A549 (cell line): Measurements from ENCODE around the gene MLLT3.

Experiments
- CEBPB ChIP-seq, 2 experiments: fragments of >200 bp in 1 of 2; sonication (Bioruptor Twin) in 1 of 2; formaldehyde crosslinking in 1 of 2; IDR thresholded peaks; 2 replicates each; pipeline ENCODE4 v1.6.1; 2012 to 2016
- ELK1 ChIP-seq: fragments of 150-350 bp; IDR thresholded peaks from 2 replicates; pipeline ENCODE4 v1.6.1; 2014; ENCODE audit warnings: low read depth, mild to moderate bottlenecking, low read length
- HMGXB4 ChIP-seq: fragments of 250-450 bp; sonication (Bioruptor Pico); IDR thresholded peaks from 2 replicates; pipeline ENCODE4 v1.5.0; 2021; ENCODE audit warnings: mild to moderate bottlenecking, moderate library complexity, borderline replicate concordance
- HOXA7 ChIP-seq: fragments of 250-450 bp; sonication (Bioruptor Pico); IDR thresholded peaks from 2 replicates; pipeline ENCODE4 v1.5.0; 2020; ENCODE audit warnings: mild to moderate bottlenecking, moderate library complexity
- JUN ChIP-seq, 2 experiments: fragments of >200 bp; sonication (Bioruptor Twin); formaldehyde crosslinking; IDR thresholded peaks; 2 replicates in 1 of 2; 3 replicates in 1 of 2; pipeline ENCODE4 v1.6.1; 2016 to 2017
- JUNB ChIP-seq: fragments of >200 bp; sonication (Bioruptor Twin); formaldehyde crosslinking; IDR thresholded peaks from 2 replicates; pipeline ENCODE4 v1.6.1; 2016
- KDM5A ChIP-seq: fragments of 200-600 bp; sonication (generic); IDR thresholded peaks from 2 replicates; pipeline ENCODE4 v1.6.1; 2016; ENCODE audit warnings: antibody characterized with exemption, mild to moderate bottlenecking
- MAFK ChIP-seq: fragments of 450-650 bp; IDR thresholded peaks from 2 replicates; pipeline ENCODE4 v1.6.1; 2014; ENCODE audit not compliant: partially characterized antibody
- MAX ChIP-seq: IDR thresholded peaks from 2 replicates; pipeline ENCODE4 v1.6.1; 2012
- POLR2A ChIP-seq: IDR thresholded peaks from 2 replicates; pipeline ENCODE4 v1.6.1; 2012; ENCODE audit warnings: mild to moderate bottlenecking, low read length
- REST ChIP-seq: fragments of 200-600 bp; sonication (generic); IDR thresholded peaks from 2 replicates; pipeline ENCODE4 v1.6.1; 2016; ENCODE audit warnings: antibody characterized with exemption, mild to moderate bottlenecking, moderate library complexity
- USF2 ChIP-seq: fragments of 450-650 bp; IDR thresholded peaks from 2 replicates; pipeline ENCODE4 v1.6.1; 2014; ENCODE audit warnings: antibody characterized with exemption
- TF ChIP-seq, protein P1 (sequence below): fragments of >200 bp; sonication (Bioruptor Twin); formaldehyde crosslinking; IDR thresholded peaks from 3 replicates; pipeline ENCODE4 v1.5.1; 2016
- TF ChIP-seq, protein P2 (sequence below): fragments of >200 bp; sonication (Bioruptor Twin); formaldehyde crosslinking; IDR thresholded peaks from 3 replicates; pipeline ENCODE4 v1.6.1; 2016

- TF ChIP-seq, protein P1, sequence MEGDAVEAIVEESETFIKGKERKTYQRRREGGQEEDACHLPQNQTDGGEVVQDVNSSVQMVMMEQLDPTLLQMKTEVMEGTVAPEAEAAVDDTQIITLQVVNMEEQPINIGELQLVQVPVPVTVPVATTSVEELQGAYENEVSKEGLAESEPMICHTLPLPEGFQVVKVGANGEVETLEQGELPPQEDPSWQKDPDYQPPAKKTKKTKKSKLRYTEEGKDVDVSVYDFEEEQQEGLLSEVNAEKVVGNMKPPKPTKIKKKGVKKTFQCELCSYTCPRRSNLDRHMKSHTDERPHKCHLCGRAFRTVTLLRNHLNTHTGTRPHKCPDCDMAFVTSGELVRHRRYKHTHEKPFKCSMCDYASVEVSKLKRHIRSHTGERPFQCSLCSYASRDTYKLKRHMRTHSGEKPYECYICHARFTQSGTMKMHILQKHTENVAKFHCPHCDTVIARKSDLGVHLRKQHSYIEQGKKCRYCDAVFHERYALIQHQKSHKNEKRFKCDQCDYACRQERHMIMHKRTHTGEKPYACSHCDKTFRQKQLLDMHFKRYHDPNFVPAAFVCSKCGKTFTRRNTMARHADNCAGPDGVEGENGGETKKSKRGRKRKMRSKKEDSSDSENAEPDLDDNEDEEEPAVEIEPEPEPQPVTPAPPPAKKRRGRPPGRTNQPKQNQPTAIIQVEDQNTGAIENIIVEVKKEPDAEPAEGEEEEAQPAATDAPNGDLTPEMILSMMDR: peak; percentile 93
- TF ChIP-seq POLR2A (no peak), ELK1 (no peak), HMGXB4 (CRISPR knock-in tag) (no peak), JUNB (no peak), HOXA7 (CRISPR knock-in tag) (no peak), KDM5A (no peak), CEBPB (IDR thresholded peaks at IDR 0.05) (no peak), REST (no peak), MAX (no peak), USF2 (no peak), MAFK (no peak), JUN (IDR thresholded peaks at IDR 0.05) (no peak)
- TF ChIP-seq, protein P2, sequence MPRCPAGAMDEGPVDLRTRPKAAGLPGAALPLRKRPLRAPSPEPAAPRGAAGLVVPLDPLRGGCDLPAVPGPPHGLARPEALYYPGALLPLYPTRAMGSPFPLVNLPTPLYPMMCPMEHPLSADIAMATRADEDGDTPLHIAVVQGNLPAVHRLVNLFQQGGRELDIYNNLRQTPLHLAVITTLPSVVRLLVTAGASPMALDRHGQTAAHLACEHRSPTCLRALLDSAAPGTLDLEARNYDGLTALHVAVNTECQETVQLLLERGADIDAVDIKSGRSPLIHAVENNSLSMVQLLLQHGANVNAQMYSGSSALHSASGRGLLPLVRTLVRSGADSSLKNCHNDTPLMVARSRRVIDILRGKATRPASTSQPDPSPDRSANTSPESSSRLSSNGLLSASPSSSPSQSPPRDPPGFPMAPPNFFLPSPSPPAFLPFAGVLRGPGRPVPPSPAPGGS: no peak
These were observed 2.1 kb upstream of the MLLT3 start for GRCh38 chr9:20624201-20625002.
